Activated naive CD4-positive, alpha-beta T cell treated with anti-CD3 and anti-CD28 coated beads for 36 hours (primary cell): ENCODE measurements around the gene NCOR1. TPM values are rescaled to one million over a fixed set of nuclear protein-coding genes. Genes with fewer than 3 reads are reported as not detected.

Source experiments
- CTCF ChIA-PET: fragments of 350-600 bp; sonication (Branson Sonifier 250); formaldehyde crosslinking; loops from one replicate; lab custom pipeline; 2021; ENCODE audit warnings: antibody characterized with exemption; lab: Charles Lee
- DNase-seq: peaks from one replicate; pipeline ENCODE4 v3.0.0-alpha.2; 2020
- H3K27ac Mint-ChIP-seq: one replicate; pipeline ENCODE4 v1.8.0; 2021; ENCODE audit warnings: mild to moderate bottlenecking, mixed read lengths
- H3K27me3 Mint-ChIP-seq: one replicate; pipeline ENCODE4 v1.8.0; 2021; ENCODE audit warnings: low read depth, mixed read lengths
- H3K36me3 Mint-ChIP-seq: one replicate; pipeline ENCODE4 v1.8.0; 2021; ENCODE audit warnings: low read depth, mixed read lengths
- H3K4me1 Mint-ChIP-seq: one replicate; pipeline ENCODE4 v1.8.0; 2021; ENCODE audit warnings: low read depth, mixed read lengths
- H3K4me3 Mint-ChIP-seq: one replicate; pipeline ENCODE4 v1.8.0; 2021; ENCODE audit warnings: mild to moderate bottlenecking, moderate library complexity, mixed read lengths
- H3K9me3 Mint-ChIP-seq: one replicate; pipeline ENCODE4 v1.8.0; 2021; ENCODE audit warnings: mixed read lengths
- intact Hi-C: fragments of 100-400 bp; cut with micrococcal nuclease; formaldehyde crosslinking; loops from one replicate; pipeline ENCODE4 v1.15.1; 2023
- total RNA-seq, 2 experiments: library from RNA; stranded (reverse); gene quantifications; one replicate each; pipeline ENCODE4 v1.2.3, GENCODE V29; 2021

NCOR1 gene
- total RNA-seq, result 100 to 1,000 TPM; 101 to 104 TPM

GRCh38 chr17:16215273-16215964 is at the start of gene NCOR1:
Gene NCOR1, minus strand, starts transcription at chr17:16215534. Its CDS starts 20,965 bp downstream, at chr17:16194569.
- Mint-ChIP-seq H3K9me3 (no peaks in the 10 kb centered on the region), H3K27ac (peak within 1 kb of the TSS; percentile 95), H3K4me3 (peak within 1 kb of the TSS; percentile 99), H3K27me3 (no peaks in the 10 kb centered on the region), H3K36me3 (peaks cover 2% of the 10 kb centered on the region), H3K4me1 (peaks cover 44% of the 10 kb centered on the region)
- CTCF ChIA-PET, result interaction anchor here (0.6 to 1.3 kb wide), 2 partner anchors 10 to 26 kb away, joined by 3 to 5 read pairs; no protein-coding TSS in a partner anchor
- intact Hi-C loops, result loop anchor here (1.0 to 5.0 kb wide), 7 partner anchors 137 to 1067 kb away; partner anchors contain the start of genes CENPV, COPS3 and ZNF624
- peak; percentile 93 for DNase-seq

- CTCF ChIA-PET, result no interaction called here
- no peak for DNase-seq
- Mint-ChIP-seq H3K27ac (no peak overlapping the region), H3K4me1 (peaks cover 5% of the 10 kb centered on the region), H3K27me3 (no peaks in the 10 kb centered on the region), H3K9me3 (no peaks in the 10 kb centered on the region), H3K36me3 (peaks cover 9% of the 10 kb centered on the region), H3K4me3 (no peak overlapping the region)
- intact Hi-C loops, result no loop called here
Measured at GRCh38 chr17:16262201-16262600, 46.9 kb upstream of the NCOR1 start.

DNA sequence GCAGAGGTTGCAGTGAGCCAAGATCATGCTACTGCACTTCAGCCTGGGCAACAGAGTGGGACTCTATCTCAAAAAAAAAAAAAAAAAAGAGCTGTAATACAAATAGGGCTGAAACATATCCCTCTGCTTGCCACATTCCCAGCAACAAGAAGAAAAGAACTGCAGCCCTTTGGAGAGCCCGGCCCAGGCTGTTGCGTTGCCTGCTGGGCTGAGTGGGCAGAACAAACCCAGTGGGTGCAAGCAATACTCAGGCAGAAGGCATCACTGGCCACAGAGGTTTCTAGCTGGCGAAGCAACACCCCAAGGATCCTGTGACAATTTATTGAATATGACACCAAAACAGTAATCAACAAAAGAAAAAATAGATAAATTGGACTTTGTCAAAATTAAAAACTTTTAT is 45.7 kb upstream of the NCOR1 start:
- intact Hi-C loops, result no loop called here
- Mint-ChIP-seq H3K4me3 (no peak overlapping the region), H3K27ac (no peak overlapping the region), H3K36me3 (peaks cover 9% of the 10 kb centered on the region), H3K4me1 (no peaks in the 10 kb centered on the region), H3K27me3 (no peaks in the 10 kb centered on the region), H3K9me3 (no peaks in the 10 kb centered on the region)
- CTCF ChIA-PET, result interaction anchor here (0.7 to 0.9 kb wide), 2 partner anchors 25 to 45 kb away, joined by 4 to 6 read pairs; no protein-coding TSS in a partner anchor
- no peak for DNase-seq

DNA sequence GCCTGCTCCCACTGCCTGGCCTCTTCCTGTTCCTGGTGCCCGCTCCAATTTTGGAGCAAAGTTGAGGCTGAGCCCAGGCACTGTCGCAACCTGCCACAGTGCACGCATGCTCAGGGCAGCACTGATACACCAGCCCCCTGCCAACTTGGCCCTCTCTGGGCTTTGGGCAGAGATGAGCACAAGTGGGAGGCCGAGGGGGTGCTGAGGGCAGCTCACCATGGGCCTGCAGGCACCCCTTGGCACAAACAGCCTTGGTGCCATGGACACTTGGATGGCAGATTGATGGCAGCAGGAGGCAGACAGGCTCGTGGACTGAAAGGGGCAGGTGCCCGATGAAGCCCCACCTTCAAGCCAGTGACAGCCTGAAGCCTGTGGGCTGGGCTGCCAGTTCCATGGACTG is 44.6 kb upstream of the NCOR1 start:
- CTCF ChIA-PET, result no interaction called here
- H3K9me3 Mint-ChIP-seq, result no peaks in the 10 kb centered on the region
- H3K4me1 Mint-ChIP-seq, result peaks cover 2% of the 10 kb centered on the region
- no peak for DNase-seq
- H3K4me3 Mint-ChIP-seq, result no peak overlapping the region
- intact Hi-C loops, result no loop called here
- no peaks in the 10 kb centered on the region for H3K27me3 Mint-ChIP-seq
- no peak overlapping the region for H3K27ac Mint-ChIP-seq
- H3K36me3 Mint-ChIP-seq, result peaks cover 6% of the 10 kb centered on the region

DNA sequence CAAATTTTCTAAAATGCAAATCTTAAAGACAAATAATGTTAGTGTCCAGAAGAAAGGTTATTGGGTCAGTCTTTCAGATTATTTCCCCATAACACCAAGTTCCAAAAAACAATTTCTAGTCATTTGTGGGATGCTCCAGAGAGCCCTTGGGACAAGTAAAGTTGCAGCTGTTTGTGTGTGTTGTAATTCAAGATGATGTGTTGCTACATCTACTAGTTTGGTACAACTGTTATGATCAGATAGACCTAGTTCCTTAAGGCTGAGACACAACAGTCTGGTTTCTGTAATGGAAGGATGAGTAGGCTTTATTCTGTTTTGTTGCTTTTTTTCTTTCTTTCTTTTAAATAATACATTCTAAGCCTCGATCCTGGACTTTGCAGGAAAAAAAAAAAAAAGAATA is 43.6 kb upstream of the NCOR1 start:
- DNase-seq, result no peak
- no peak overlapping the region for H3K27ac Mint-ChIP-seq
- H3K27me3 Mint-ChIP-seq, result no peaks in the 10 kb centered on the region
- peaks cover 7% of the 10 kb centered on the region for H3K36me3 Mint-ChIP-seq
- H3K9me3 Mint-ChIP-seq, result no peaks in the 10 kb centered on the region
- H3K4me3 Mint-ChIP-seq, result no peak overlapping the region
- intact Hi-C loops, result no loop called here
- CTCF ChIA-PET, result interaction anchor here (1.0 kb wide), 1 partner anchor 8 kb away, joined by 3 read pairs; no protein-coding TSS in a partner anchor
- peaks cover 3% of the 10 kb centered on the region for H3K4me1 Mint-ChIP-seq

DNA sequence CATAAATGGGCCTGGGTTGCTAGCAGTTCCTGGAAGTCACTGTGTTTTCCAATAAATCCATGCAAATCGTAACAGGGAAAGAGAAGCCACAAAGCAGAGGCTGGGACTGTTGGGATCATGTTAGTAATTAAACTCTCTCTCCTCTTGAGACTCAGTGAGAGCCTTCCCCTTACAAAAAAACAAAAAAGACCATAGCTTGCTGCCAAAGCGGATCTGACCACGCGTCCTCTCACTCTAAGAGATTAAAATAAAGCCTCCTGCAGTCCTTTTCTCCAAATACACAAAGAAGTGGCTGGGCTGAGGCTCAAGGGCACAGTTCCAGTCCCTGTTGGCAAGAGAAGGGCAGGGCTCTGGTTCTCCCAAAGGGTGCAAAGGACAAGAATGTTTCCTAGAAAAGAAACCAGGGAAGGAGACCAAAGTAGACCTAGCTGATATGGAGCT is 40.2 kb upstream of the NCOR1 start:
- peaks cover 9% of the 10 kb centered on the region for H3K36me3 Mint-ChIP-seq
- DNase-seq, result no peak
- H3K9me3 Mint-ChIP-seq, result no peaks in the 10 kb centered on the region
- H3K27ac Mint-ChIP-seq, result no peak overlapping the region
- H3K4me3 Mint-ChIP-seq, result no peak overlapping the region
- CTCF ChIA-PET, result interaction anchor here (0.7 kb wide), 1 partner anchor 11 kb away, joined by 3 read pairs; no protein-coding TSS in a partner anchor
- H3K27me3 Mint-ChIP-seq, result no peaks in the 10 kb centered on the region
- H3K4me1 Mint-ChIP-seq, result peaks cover 15% of the 10 kb centered on the region
- intact Hi-C loops, result no loop called here

GRCh38 chr17:16254773-16255400 is 39.6 kb upstream of the NCOR1 start:
- Mint-ChIP-seq H3K4me1 (peaks cover 18% of the 10 kb centered on the region), H3K27ac (no peak overlapping the region), H3K27me3 (no peaks in the 10 kb centered on the region), H3K9me3 (no peaks in the 10 kb centered on the region), H3K4me3 (no peak overlapping the region), H3K36me3 (peaks cover 7% of the 10 kb centered on the region)
- intact Hi-C loops, result no loop called here
- CTCF ChIA-PET, result no interaction called here
- no peak for DNase-seq

DNA sequence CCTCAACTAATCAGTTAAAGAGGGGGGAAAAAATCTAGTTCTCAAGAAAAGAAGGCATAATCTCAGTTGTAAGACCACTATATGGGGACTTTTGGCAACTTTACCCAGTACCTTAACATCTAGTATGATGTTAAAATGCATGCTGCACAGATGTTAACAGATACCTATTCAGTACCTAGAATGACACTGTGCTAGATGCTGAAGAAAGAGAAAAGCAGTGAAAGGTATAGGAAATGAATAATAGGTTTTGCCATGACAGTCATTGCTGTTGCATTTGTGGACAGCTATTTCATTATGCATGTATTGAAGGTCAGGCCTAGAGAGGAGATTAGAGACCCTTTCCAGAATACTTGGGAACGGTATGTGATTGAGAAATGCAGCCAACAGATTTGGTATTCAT is 36.2 kb upstream of the NCOR1 start:
- Mint-ChIP-seq H3K4me1 (peaks cover 18% of the 10 kb centered on the region), H3K4me3 (no peak overlapping the region), H3K9me3 (no peaks in the 10 kb centered on the region), H3K27ac (no peak overlapping the region), H3K36me3 (peaks cover 16% of the 10 kb centered on the region), H3K27me3 (no peaks in the 10 kb centered on the region)
- CTCF ChIA-PET, result interaction anchor here (0.6 to 0.7 kb wide), 2 partner anchors 21 to 52 kb away, joined by 3 read pairs; no protein-coding TSS in a partner anchor
- no peak for DNase-seq
- intact Hi-C loops, result no loop called here

- H3K27ac Mint-ChIP-seq, result peak overlapping the region; percentile 30
- intact Hi-C loops, result no loop called here
- CTCF ChIA-PET, result interaction anchor here (0.5 to 0.6 kb wide), 2 partner anchors 52 to 113 kb away, joined by 3 read pairs; no protein-coding TSS in a partner anchor
- DNase-seq, result no peak
- peaks cover 18% of the 10 kb centered on the region for H3K4me1 Mint-ChIP-seq
- no peaks in the 10 kb centered on the region for H3K27me3 Mint-ChIP-seq
- peaks cover 16% of the 10 kb centered on the region for H3K36me3 Mint-ChIP-seq
- H3K4me3 Mint-ChIP-seq, result no peak overlapping the region
- no peaks in the 10 kb centered on the region for H3K9me3 Mint-ChIP-seq
Measured at GRCh38 chr17:16251043-16251442, 35.7 kb upstream of the NCOR1 start.

GRCh38 chr17:16250635-16251034 is 35.3 kb upstream of the NCOR1 start:
- H3K9me3 Mint-ChIP-seq, result no peaks in the 10 kb centered on the region
- CTCF ChIA-PET, result interaction anchor here (0.5 kb wide), 1 partner anchor 113 kb away, joined by 3 read pairs; no protein-coding TSS in a partner anchor
- intact Hi-C loops, result no loop called here

DNA sequence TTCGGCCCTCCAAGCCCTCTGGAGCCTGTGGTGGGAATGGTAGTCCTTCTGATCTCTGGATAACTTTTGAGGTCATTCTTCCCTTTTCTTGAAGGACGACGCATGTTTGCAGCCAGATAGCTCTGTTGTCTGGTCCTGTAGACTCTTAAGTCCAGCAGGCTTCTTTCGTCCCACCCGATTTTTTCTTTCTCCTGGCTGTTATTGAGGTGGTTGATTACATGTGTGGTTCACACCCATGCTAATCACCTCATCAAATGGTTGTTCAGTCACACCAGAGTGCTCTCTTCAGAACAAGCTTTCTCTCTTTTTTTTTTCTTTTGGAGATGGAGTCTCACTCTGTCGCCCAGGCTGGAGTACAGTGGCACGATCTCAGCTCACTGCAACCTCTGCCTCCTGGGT is 32.3 kb upstream of the NCOR1 start:
- intact Hi-C loops, result no loop called here
- Mint-ChIP-seq H3K4me1 (peaks cover 26% of the 10 kb centered on the region), H3K27ac (no peak overlapping the region), H3K36me3 (peaks cover 13% of the 10 kb centered on the region), H3K9me3 (no peaks in the 10 kb centered on the region), H3K27me3 (no peaks in the 10 kb centered on the region), H3K4me3 (no peak overlapping the region)
- CTCF ChIA-PET, result interaction anchor here (0.7 kb wide), 1 partner anchor 247 kb away, joined by 4 read pairs; no protein-coding TSS in a partner anchor
- no peak for DNase-seq

More at GRCh38 chr17:16250635-16251034, 35.3 kb upstream of the NCOR1 start:
- Mint-ChIP-seq H3K27me3 (no peaks in the 10 kb centered on the region), H3K4me1 (peaks cover 16% of the 10 kb centered on the region), H3K27ac (peak overlapping the region; percentile 46), H3K4me3 (no peak overlapping the region), H3K36me3 (peaks cover 16% of the 10 kb centered on the region)
- no peak for DNase-seq

DNA sequence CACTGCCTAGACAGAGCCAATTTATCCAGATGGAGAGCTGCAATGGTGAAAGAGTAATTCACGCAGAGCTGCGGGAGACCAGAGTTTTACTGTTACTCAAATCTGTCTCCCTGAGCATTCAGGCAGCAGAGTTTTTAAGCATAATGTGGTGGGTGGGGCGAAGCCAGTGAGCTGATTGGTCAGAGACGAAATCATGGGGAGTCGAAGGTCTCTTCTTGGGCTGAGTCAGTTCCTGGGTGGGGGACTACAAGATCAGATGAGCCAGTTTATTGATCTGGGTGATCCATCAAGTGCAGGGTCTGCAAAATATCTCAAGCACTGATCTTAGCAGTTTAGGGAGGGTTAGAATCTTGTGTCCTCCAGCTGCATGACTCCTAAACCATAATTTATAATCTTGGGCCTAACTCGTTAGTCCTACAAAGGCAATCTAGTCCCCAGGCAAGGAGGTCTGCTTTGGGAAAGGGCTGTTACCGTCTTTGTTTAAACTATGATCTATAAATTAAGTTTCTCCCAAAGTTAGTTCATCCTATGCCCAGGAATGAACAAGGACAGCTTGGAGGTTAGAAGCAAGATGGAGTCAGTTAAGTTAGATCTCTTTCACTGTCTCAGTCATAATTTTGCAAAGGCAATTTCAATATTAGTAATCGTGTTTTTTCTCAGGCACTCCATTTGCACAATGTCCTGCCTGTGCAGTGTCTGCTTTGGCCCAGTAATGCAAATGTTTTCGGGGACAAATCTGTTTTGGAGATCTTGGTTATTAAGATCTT is 28.6 kb upstream of the NCOR1 start:
- H3K4me3 Mint-ChIP-seq, result no peak overlapping the region
- H3K36me3 Mint-ChIP-seq, result peaks cover 10% of the 10 kb centered on the region
- peaks cover 15% of the 10 kb centered on the region for H3K4me1 Mint-ChIP-seq
- H3K27ac Mint-ChIP-seq, result no peak overlapping the region
- CTCF ChIA-PET, result interaction anchor here (0.6 kb wide), 1 partner anchor 18 kb away, joined by 6 read pairs; no protein-coding TSS in a partner anchor
- intact Hi-C loops, result no loop called here
- DNase-seq, result no peak
- no peaks in the 10 kb centered on the region for H3K9me3 Mint-ChIP-seq
- no peaks in the 10 kb centered on the region for H3K27me3 Mint-ChIP-seq
